Measurements from ENCODE around the gene YKT6.

Gene YKT6

GRCh38 chr7:44220046-44220357 lies 19.2 kb downstream of the YKT6 start:
- ChIA-PET POLR2A (no interaction called here), CTCF (no interaction called here)
- Histone ChIP-seq H3K4me3 (ENCODE audit: low read depth, low read length) (no peak overlapping the region), H3K4me1 (ENCODE audit: control insufficient read depth, insufficient read depth, low read length) (no peaks in the 10 kb centered on the region; the same call in 1 of the 2 replicates), H3K36me3 (ENCODE audit: control insufficient read depth in 2 of 2, insufficient read depth in 1 of 2, low read length in 2 of 2) (no peaks in the 10 kb centered on the region), H3K27ac (ENCODE audit: extremely low read depth, low read depth, low read length) (no peak overlapping the region), H3K9me3 (ENCODE audit: control insufficient read depth, insufficient read depth, low read depth, low read length) (no peaks in the 10 kb centered on the region)
- TF ChIP-seq ZNF114 (tag by site-specific recombination; IDR thresholded peaks at IDR 0.05) = no peak
- no peak for TF ChIP-seq GLI2 (tag by site-specific recombination; IDR thresholded peaks at IDR 0.05; ENCODE audit: borderline replicate concordance, low read depth)
- TF ChIP-seq, protein P1, sequence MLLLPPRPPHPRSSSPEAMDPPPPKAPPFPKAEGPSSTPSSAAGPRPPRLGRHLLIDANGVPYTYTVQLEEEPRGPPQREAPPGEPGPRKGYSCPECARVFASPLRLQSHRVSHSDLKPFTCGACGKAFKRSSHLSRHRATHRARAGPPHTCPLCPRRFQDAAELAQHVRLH (tag by site-specific recombination; IDR thresholded peaks at IDR 0.05) = no peak
- TF ChIP-seq, protein P2, sequence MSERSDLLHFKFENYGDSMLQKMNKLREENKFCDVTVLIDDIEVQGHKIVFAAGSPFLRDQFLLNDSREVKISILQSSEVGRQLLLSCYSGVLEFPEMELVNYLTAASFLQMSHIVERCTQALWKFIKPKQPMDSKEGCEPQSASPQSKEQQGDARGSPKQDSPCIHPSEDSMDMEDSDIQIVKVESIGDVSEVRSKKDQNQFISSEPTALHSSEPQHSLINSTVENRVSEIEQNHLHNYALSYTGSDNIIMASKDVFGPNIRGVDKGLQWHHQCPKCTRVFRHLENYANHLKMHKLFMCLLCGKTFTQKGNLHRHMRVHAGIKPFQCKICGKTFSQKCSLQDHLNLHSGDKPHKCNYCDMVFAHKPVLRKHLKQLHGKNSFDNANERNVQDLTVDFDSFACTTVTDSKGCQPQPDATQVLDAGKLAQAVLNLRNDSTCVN (tag by site-specific recombination; optimal IDR thresholded peaks at IDR 0.05) = no peak
- TF ChIP-seq ZNF223 (tag by site-specific recombination; IDR thresholded peaks at IDR 0.05) = no peak
- no peak for TF ChIP-seq ZNF354C (tag by site-specific recombination; IDR thresholded peaks at IDR 0.05; ENCODE audit: borderline replicate concordance, low read depth)
- TF ChIP-seq KLF17 (tag by site-specific recombination; IDR thresholded peaks at IDR 0.05) = no peak
- TF ChIP-seq, protein P3, sequence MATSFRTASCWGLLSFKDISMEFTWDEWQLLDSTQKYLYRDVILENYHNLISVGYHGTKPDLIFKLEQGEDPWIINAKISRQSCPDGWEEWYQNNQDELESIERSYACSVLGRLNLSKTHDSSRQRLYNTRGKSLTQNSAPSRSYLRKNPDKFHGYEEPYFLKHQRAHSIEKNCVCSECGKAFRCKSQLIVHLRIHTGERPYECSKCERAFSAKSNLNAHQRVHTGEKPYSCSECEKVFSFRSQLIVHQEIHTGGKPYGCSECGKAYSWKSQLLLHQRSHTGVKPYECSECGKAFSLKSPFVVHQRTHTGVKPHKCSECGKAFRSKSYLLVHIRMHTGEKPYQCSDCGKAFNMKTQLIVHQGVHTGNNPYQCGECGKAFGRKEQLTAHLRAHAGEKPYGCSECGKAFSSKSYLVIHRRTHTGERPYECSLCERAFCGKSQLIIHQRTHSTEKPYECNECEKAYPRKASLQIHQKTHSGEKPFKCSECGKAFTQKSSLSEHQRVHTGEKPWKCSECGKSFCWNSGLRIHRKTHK (tag by site-specific recombination; IDR thresholded peaks at IDR 0.05) = no peak
- no peak for TF ChIP-seq ZNF211 (tag by site-specific recombination; IDR thresholded peaks at IDR 0.05; ENCODE audit: low read depth)
- TF ChIP-seq, protein P4, sequence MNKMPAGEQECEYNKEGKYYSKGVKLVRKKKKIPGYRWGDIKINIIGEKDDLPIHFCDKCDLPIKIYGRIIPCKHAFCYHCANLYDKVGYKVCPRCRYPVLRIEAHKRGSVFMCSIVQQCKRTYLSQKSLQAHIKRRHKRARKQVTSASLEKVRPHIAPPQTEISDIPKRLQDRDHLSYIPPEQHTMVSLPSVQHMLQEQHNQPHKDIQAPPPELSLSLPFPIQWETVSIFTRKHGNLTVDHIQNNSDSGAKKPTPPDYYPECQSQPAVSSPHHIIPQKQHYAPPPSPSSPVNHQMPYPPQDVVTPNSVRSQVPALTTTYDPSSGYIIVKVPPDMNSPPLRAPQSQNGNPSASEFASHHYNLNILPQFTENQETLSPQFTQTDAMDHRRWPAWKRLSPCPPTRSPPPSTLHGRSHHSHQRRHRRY (tag by site-specific recombination; IDR thresholded peaks at IDR 0.05) = no peak
- no peak for TF ChIP-seq ZNF677 (tag by site-specific recombination; IDR thresholded peaks at IDR 0.05)
- TF ChIP-seq ZNF624 (tag by site-specific recombination; IDR thresholded peaks at IDR 0.05) = no peak

GRCh38 chr7:44220358-44221112 lies 19.8 kb downstream of the YKT6 start:
- CTCF ChIA-PET = no interaction called here
- no peaks in the 10 kb centered on the region for H3K36me3 ChIP-seq (ENCODE audit: control insufficient read depth in 2 of 2, insufficient read depth in 1 of 2, low read length in 2 of 2)
- POLR2A ChIA-PET = interaction anchor here (0.6 kb wide), 1 partner anchor 207 kb away, joined by 5 read pairs; no protein-coding TSS in a partner anchor
- H3K27ac ChIP-seq (ENCODE audit: extremely low read depth, low read depth, low read length) = no peak overlapping the region
- H3K4me1 ChIP-seq (ENCODE audit: control insufficient read depth, insufficient read depth, low read length) = no peaks in the 10 kb centered on the region; the same call in 1 of the 2 replicates
- H3K9me3 ChIP-seq (ENCODE audit: control insufficient read depth, insufficient read depth, low read depth, low read length) = no peaks in the 10 kb centered on the region
- H3K4me3 ChIP-seq (ENCODE audit: low read depth, low read length) = no peak overlapping the region
- TF ChIP-seq ZNF510 (tag by site-specific recombination; IDR thresholded peaks at IDR 0.05; ENCODE audit: insufficient replicate concordance) (no peak), ZNF501 (tag by site-specific recombination; IDR thresholded peaks at IDR 0.05) (no peak), GLI2 (tag by site-specific recombination; IDR thresholded peaks at IDR 0.05; ENCODE audit: borderline replicate concordance, low read depth) (no peak), ZNF146 (tag by site-specific recombination; IDR thresholded peaks at IDR 0.05) (no peak), ZBTB48 (tag by site-specific recombination; IDR thresholded peaks at IDR 0.05) (no peak), ZNF529 (tag by site-specific recombination; IDR thresholded peaks at IDR 0.05; ENCODE audit: insufficient replicate concordance) (no peak), SP7 (tag by site-specific recombination; IDR thresholded peaks at IDR 0.05) (no peak), ZNF473 (tag by site-specific recombination; IDR thresholded peaks at IDR 0.05) (no peak), ZNF677 (tag by site-specific recombination; IDR thresholded peaks at IDR 0.05) (no peak), GLIS1 (tag by site-specific recombination; IDR thresholded peaks at IDR 0.05) (no peak), ZNF169 (tag by site-specific recombination; IDR thresholded peaks at IDR 0.05) (no peak), ZNF623 (tag by site-specific recombination; IDR thresholded peaks at IDR 0.05) (no peak), ZNF664 (tag by site-specific recombination; IDR thresholded peaks at IDR 0.05) (no peak), ATF2 (tag by site-specific recombination; IDR thresholded peaks at IDR 0.05; ENCODE audit: low read depth) (no peak), TRIM28 (IDR thresholded peaks at IDR 0.05; ENCODE audit: borderline replicate concordance, low read length) (no peak), ZBTB49 (tag by site-specific recombination; IDR thresholded peaks at IDR 0.05; ENCODE audit: low read depth) (no peak)

All from HEK293 (cell line).